Endothelial cell of coronary artery (primary cell): ENCODE results near the gene TOR1A. TPM values are rescaled to one million over a fixed set of nuclear protein-coding genes. Genes with fewer than 3 reads are reported as not detected.

Source experiments
- total RNA-seq: library from RNA; depleted of rRNA; stranded (reverse); fragments of >200 nt; gene quantifications from 2 replicates; pipeline ENCODE4 v1.2.3, GENCODE V29; 2014

TOR1A gene
- total RNA-seq: 27.4 and 28.2 TPM in 2 replicates

GRCh38 chr9:129823935-129824601, at the start of gene TOR1A:
Gene TOR1A, minus strand, starts transcription at chr9:129824136. Its CDS starts 51 bp downstream, at chr9:129824085.

GRCh38 chr9:129835128-129835859, 11.4 kb upstream of the TOR1A start, which contains the start of the genes C9orf78 and USP20:
Gene C9orf78, minus strand, starts transcription at chr9:129835275. Its CDS starts 54 bp downstream, at chr9:129835221.
Gene USP20, plus strand, starts transcription at chr9:129835458. Its CDS starts 17,098 bp downstream, at chr9:129852556.

GRCh38 chr9:129802833-129803675, 20.9 kb downstream of the TOR1A start, which contains the start of gene TOR1B:
Gene TOR1B, plus strand, starts transcription at chr9:129803184. Its CDS starts 29 bp downstream, at chr9:129803213.

Other genes with a start within 250 kb of the TOR1A start
- gene C9orf50, start 203.0 kb downstream of the TOR1A start, total RNA-seq: 0.09 TPM in 1 of 2 replicates, not detected in the other
- 36.5 and 40.3 TPM in 2 replicates for gene NTMT1, start 198.0 kb downstream of the TOR1A start, total RNA-seq
- gene ASB6, start 182.0 kb downstream of the TOR1A start, total RNA-seq: 11.1 and 14.0 TPM in 2 replicates
- gene PRRX2, start 158.5 kb downstream of the TOR1A start, total RNA-seq: 0.66 TPM in 1 of 2 replicates, not detected in the other
- 0.09 and 0.28 TPM in 2 replicates for gene PTGES, start 71.1 kb downstream of the TOR1A start, total RNA-seq
- 21.6 and 27.0 TPM in 2 replicates for gene TOR1B, start 21.0 kb downstream of the TOR1A start, total RNA-seq
- 37.5 and 40.7 TPM in 2 replicates for gene C9orf78, start 11.1 kb upstream of the TOR1A start, total RNA-seq
- 7.6 and 9.6 TPM in 2 replicates for gene USP20, start 11.3 kb upstream of the TOR1A start, total RNA-seq
- gene FNBP1, start 219.1 kb upstream of the TOR1A start, total RNA-seq: 27.1 and 35.1 TPM in 2 replicates
- gene GPR107, start 229.8 kb upstream of the TOR1A start, total RNA-seq: 19.7 and 39.2 TPM in 2 replicates